Progenitor cell of endocrine pancreas (in vitro differentiated cells): ENCODE data around the gene GAGE13. TPM values are rescaled to one million over a fixed set of nuclear protein-coding genes. Genes with fewer than 3 reads are reported as not detected.

ENCODE experiments used
- total RNA-seq: library from RNA; stranded (reverse); gene quantifications from 2 replicates; pipeline ENCODE4 v1.2.1, GENCODE V29; 2021

The GAGE13 gene
- total RNA-seq, 1 donor from 2014 or later: not detected

Other genes starting within 250 kb of the GAGE13 start
- gene GPKOW, start 207.8 kb upstream of the GAGE13 start, total RNA-seq: 15.6 and 16.5 TPM in 2 replicates
- 3.1 and 5.0 TPM in 2 replicates for gene MAGIX, start 168.8 kb upstream of the GAGE13 start, total RNA-seq
- gene PLP2, start 159.7 kb upstream of the GAGE13 start, total RNA-seq: 3.9 and 6.3 TPM in 2 replicates
- 6.2 and 8.8 TPM in 2 replicates for gene PRICKLE3, start 145.2 kb upstream of the GAGE13 start, total RNA-seq
- gene SYP, start 131.4 kb upstream of the GAGE13 start, total RNA-seq: 10.1 and 11.4 TPM in 2 replicates
- 0.19 and 0.64 TPM in 2 replicates for gene CACNA1F, start 98.2 kb upstream of the GAGE13 start, total RNA-seq
- 16.0 and 17.7 TPM in 2 replicates for gene CCDC22, start 96.1 kb upstream of the GAGE13 start, total RNA-seq
- gene FOXP3, start 66.9 kb upstream of the GAGE13 start, total RNA-seq: 0.24 and 0.33 TPM in 2 replicates
- gene PPP1R3F, start 61.8 kb upstream of the GAGE13 start, total RNA-seq: 9.4 and 10.2 TPM in 2 replicates
- not detected in 2 replicates for gene GAGE10, start 27.9 kb upstream of the GAGE13 start, total RNA-seq
- not detected in 2 replicates for gene GAGE12J, start 9.5 kb upstream of the GAGE13 start, total RNA-seq
- not detected in 2 replicates for gene GAGE12C, start 200.6 kb downstream of the GAGE13 start, total RNA-seq
- not detected in 2 replicates for gene GAGE12D, start 210.2 kb downstream of the GAGE13 start, total RNA-seq
- gene GAGE12E, start 219.7 kb downstream of the GAGE13 start, total RNA-seq: not detected in 2 replicates
- not detected in 2 replicates for gene GAGE12F, start 229.3 kb downstream of the GAGE13 start, total RNA-seq
- gene GAGE12G, start 238.8 kb downstream of the GAGE13 start, total RNA-seq: not detected in 2 replicates
- gene GAGE12H, start 248.4 kb downstream of the GAGE13 start, total RNA-seq: not detected in 2 replicates